CD4-positive, alpha-beta T cell (primary cell): ENCODE results near the gene KLHL24. TPM values are rescaled to one million over a fixed set of nuclear protein-coding genes. Genes with fewer than 3 reads are reported as not detected.
A peak's percentile ranks its signal among the peaks of the same experiment; 100 is the strongest.

Experiments
- ATAC-seq: fragments of 200-7000 bp; cut with Tn5 transposase; one replicate; pipeline ENCODE4 v1.10.0; 2022; ENCODE audit warnings: mild to moderate bottlenecking; ENCODE audit not compliant: poor library complexity
- CTCF ChIA-PET: fragments of 350-600 bp; sonication (Branson Sonifier 250); formaldehyde crosslinking; loops from one replicate; lab custom pipeline; 2021; ENCODE audit warnings: antibody characterized with exemption, inconsistent platforms; lab: Charles Lee
- POLR2A ChIA-PET: fragments of 350-600 bp; sonication (Branson Sonifier 250); formaldehyde crosslinking; loops from one replicate; lab custom pipeline; 2021; ENCODE audit warnings: antibody characterized with exemption, inconsistent platforms; lab: Charles Lee
- DNase-seq, 14 experiments: peaks; one replicate each; pipeline ENCODE4 v3.0.0-alpha.2; 2013 to 2020; ENCODE audit warnings: mixed read lengths in 2 of 14
- H3K27ac ChIP-seq, 2 donors: one replicate each; pipeline versions ENCODE4 v1.5.1 to v1.7.0; 2013; ENCODE audit warnings: low read length in 2 of 2, low read depth in 1 of 2, mild to moderate bottlenecking in 1 of 2
- H3K27me3 ChIP-seq, 2 experiments: 1 replicate in 1 of 2; 2 replicates in 1 of 2; pipeline versions ENCODE4 v1.6.1 to v1.7.0; 2013; ENCODE audit warnings: low read length in 2 of 2, control low read depth in 1 of 2, mild to moderate bottlenecking in 1 of 2, moderate library complexity in 1 of 2; ENCODE audit not compliant: insufficient read depth in 2 of 2, control insufficient read depth in 1 of 2
- H3K36me3 ChIP-seq: one replicate; pipeline ENCODE4 v1.6.1; 2013; ENCODE audit warnings: low read length, control low read depth; ENCODE audit not compliant: insufficient read depth
- H3K4me1 ChIP-seq: one replicate; pipeline ENCODE4 v1.6.1; 2013; ENCODE audit warnings: low read length, control low read depth; ENCODE audit not compliant: insufficient read depth
- H3K4me3 ChIP-seq: one replicate; pipeline ENCODE4 v1.5.1; 2013; ENCODE audit warnings: mild to moderate bottlenecking, low read length, moderate library complexity
- H3K9me3 ChIP-seq, 2 experiments: 1 replicate in 1 of 2; 2 replicates in 1 of 2; pipeline versions ENCODE4 v1.6.1 to v1.7.0; 2013; ENCODE audit warnings: low read length in 2 of 2, mild to moderate bottlenecking in 2 of 2, control low read depth in 1 of 2, moderate library complexity in 1 of 2; ENCODE audit not compliant: control insufficient read depth in 1 of 2, insufficient read depth in 1 of 2
- H3K27ac Mint-ChIP-seq: one replicate; pipeline ENCODE4 v1.8.0; 2020; ENCODE audit warnings: mixed read lengths
- H3K27me3 Mint-ChIP-seq: one replicate; pipeline ENCODE4 v1.8.0; 2021; ENCODE audit warnings: mixed read lengths
- H3K36me3 Mint-ChIP-seq: one replicate; pipeline ENCODE4 v1.8.0; 2021; ENCODE audit warnings: low read depth, mixed read lengths
- H3K4me1 Mint-ChIP-seq: one replicate; pipeline ENCODE4 v1.8.0; 2021; ENCODE audit warnings: low read depth, mixed read lengths
- H3K4me3 Mint-ChIP-seq: one replicate; pipeline ENCODE4 v1.8.0; 2020; ENCODE audit warnings: mild to moderate bottlenecking, mixed read lengths
- H3K9me3 Mint-ChIP-seq: one replicate; pipeline ENCODE4 v1.8.0; 2020; ENCODE audit warnings: mixed read lengths
- intact Hi-C, 2 experiments: fragments of 100-400 bp; cut with DNase I in 1 of 2; cut with micrococcal nuclease in 1 of 2; formaldehyde crosslinking; loops; one replicate each; pipeline versions ENCODE4 v1.15.1 to v1.9.0; 2023 to 2025; cut with DNase I, micrococcal nuclease
- total RNA-seq, 174 experiments: library from RNA in 2 of 174; stranded (reverse) in 2 of 174; gene quantifications; one replicate each; pipeline ENCODE4 v1.2.3 and lab custom pipeline; 2021 to 2026
- TF ChIP-seq, protein P1 (sequence below): fragments of 200-600 bp; IDR thresholded peaks from one replicate; pipeline ENCODE4 v1.8.0; 2022; ENCODE audit warnings: antibody characterized with exemption, mild to moderate bottlenecking

The KLHL24 gene
- total RNA-seq, 2 experiments from 2014 or later, result 190 to 191 TPM

DNA sequence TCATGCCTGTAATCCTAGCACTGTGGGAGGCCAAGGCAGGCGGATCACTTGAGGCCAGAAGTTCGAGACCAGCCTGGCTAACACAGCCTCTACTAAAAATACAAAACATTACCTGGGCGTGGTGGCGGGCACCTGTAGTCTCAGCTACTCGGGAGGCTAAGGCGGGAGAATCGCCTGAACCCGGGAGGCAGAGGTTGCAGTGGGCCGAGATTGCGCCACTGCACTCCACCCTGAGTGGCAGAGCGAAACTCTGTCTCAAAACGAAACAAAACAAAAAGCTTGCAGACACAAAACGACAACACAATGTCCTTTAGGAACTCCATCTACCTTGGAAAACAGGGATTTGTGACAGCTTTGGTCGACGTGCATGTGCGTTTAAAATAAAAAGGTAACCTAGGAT lies 716 bp upstream of the KLHL24 start:
- no peaks in the 10 kb centered on the region for H3K9me3 ChIP-seq
- peak overlapping the region in 1 of 2 donors; percentile 93 for H3K27ac ChIP-seq
- H3K4me1 Mint-ChIP-seq, result peaks cover 35% of the 10 kb centered on the region
- H3K27me3 ChIP-seq, result no peaks in the 10 kb centered on the region
- peak overlapping the region; percentile 98 for H3K27ac Mint-ChIP-seq
- H3K27me3 Mint-ChIP-seq, result no peaks in the 10 kb centered on the region
- H3K4me3 ChIP-seq, result peak overlapping the region; percentile 96
- intact Hi-C loops, result loop anchor here in 1 of 2 experiments (1.0 to 10.0 kb wide), 6 partner anchors 63 to 840 kb away; partner anchors contain the start of genes ABCF3, ATP11B, PARL and YEATS2
- ChIA-PET POLR2A (interaction anchor here (0.7 to 3.3 kb wide), 10 partner anchors 11 to 841 kb away, joined by 3 to 104 read pairs (median 22); partner anchors contain the start of genes KLHL6, MCF2L2 and YEATS2), CTCF (interaction anchor here (1.3 kb wide), 1 partner anchor 119 kb away, joined by 3 read pairs; no protein-coding TSS in a partner anchor)
- H3K4me3 Mint-ChIP-seq, result peak overlapping the region; percentile 100
- ATAC-seq (no peak), DNase-seq (peak in 1 of 14 experiments; percentile 21)
- peaks cover 24% of the 10 kb centered on the region for H3K4me1 ChIP-seq
- H3K9me3 Mint-ChIP-seq, result no peaks in the 10 kb centered on the region
- TF ChIP-seq, protein P1, sequence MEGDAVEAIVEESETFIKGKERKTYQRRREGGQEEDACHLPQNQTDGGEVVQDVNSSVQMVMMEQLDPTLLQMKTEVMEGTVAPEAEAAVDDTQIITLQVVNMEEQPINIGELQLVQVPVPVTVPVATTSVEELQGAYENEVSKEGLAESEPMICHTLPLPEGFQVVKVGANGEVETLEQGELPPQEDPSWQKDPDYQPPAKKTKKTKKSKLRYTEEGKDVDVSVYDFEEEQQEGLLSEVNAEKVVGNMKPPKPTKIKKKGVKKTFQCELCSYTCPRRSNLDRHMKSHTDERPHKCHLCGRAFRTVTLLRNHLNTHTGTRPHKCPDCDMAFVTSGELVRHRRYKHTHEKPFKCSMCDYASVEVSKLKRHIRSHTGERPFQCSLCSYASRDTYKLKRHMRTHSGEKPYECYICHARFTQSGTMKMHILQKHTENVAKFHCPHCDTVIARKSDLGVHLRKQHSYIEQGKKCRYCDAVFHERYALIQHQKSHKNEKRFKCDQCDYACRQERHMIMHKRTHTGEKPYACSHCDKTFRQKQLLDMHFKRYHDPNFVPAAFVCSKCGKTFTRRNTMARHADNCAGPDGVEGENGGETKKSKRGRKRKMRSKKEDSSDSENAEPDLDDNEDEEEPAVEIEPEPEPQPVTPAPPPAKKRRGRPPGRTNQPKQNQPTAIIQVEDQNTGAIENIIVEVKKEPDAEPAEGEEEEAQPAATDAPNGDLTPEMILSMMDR, result no peak
- no peaks in the 10 kb centered on the region for H3K36me3 ChIP-seq
- peaks cover 5% of the 10 kb centered on the region for H3K36me3 Mint-ChIP-seq

DNA sequence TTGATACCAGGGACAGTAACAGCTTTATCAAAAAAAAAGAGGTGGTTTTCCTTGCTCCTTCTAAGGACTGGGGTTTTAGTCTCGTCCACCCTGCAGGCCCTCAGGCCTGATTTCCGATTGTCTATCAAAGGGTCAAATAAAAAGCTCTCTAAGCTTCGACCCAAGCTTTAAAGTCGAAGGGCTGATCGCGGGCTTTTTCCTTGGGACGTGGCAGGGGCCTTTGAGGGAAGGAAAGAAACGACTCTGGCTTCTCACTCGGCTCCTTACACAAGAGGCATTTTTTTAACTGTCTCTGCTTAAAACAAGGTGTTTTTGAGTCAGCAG lies 354 bp upstream of the KLHL24 start:
- CTCF ChIA-PET, result interaction anchor here (1.0 to 1.3 kb wide), 2 partner anchors 42 to 119 kb away, joined by 3 to 4 read pairs; no protein-coding TSS in a partner anchor
- no peaks in the 10 kb centered on the region for H3K9me3 Mint-ChIP-seq
- ATAC-seq (no peak), DNase-seq (peak in 1 of 14 experiments; percentile 4)
- intact Hi-C loops, result loop anchor here in 1 of 2 experiments (1.0 to 10.0 kb wide), 6 partner anchors 62 to 840 kb away; partner anchors contain the start of genes ABCF3, ATP11B, PARL and YEATS2
- H3K4me3 Mint-ChIP-seq, result peak overlapping the region; percentile 100
- no peaks in the 10 kb centered on the region for H3K27me3 ChIP-seq
- H3K4me1 Mint-ChIP-seq, result peaks cover 38% of the 10 kb centered on the region
- POLR2A ChIA-PET, result interaction anchor here (0.6 to 3.3 kb wide), 21 partner anchors 11 to 1951 kb away, joined by 3 to 104 read pairs (median 6); partner anchors contain the start of genes KLHL6, MCF2L2 and YEATS2
- H3K27ac Mint-ChIP-seq, result peak overlapping the region; percentile 98
- H3K27me3 Mint-ChIP-seq, result no peaks in the 10 kb centered on the region
- H3K4me1 ChIP-seq, result peaks cover 26% of the 10 kb centered on the region
- TF ChIP-seq, protein P1, result no peak
- no peaks in the 10 kb centered on the region for H3K9me3 ChIP-seq
- peak overlapping the region; percentile 96 for H3K4me3 ChIP-seq
- H3K36me3 Mint-ChIP-seq, result peaks cover 7% of the 10 kb centered on the region
- no peaks in the 10 kb centered on the region for H3K36me3 ChIP-seq
- peak overlapping the region; percentile 93 to 99 for H3K27ac ChIP-seq

DNA sequence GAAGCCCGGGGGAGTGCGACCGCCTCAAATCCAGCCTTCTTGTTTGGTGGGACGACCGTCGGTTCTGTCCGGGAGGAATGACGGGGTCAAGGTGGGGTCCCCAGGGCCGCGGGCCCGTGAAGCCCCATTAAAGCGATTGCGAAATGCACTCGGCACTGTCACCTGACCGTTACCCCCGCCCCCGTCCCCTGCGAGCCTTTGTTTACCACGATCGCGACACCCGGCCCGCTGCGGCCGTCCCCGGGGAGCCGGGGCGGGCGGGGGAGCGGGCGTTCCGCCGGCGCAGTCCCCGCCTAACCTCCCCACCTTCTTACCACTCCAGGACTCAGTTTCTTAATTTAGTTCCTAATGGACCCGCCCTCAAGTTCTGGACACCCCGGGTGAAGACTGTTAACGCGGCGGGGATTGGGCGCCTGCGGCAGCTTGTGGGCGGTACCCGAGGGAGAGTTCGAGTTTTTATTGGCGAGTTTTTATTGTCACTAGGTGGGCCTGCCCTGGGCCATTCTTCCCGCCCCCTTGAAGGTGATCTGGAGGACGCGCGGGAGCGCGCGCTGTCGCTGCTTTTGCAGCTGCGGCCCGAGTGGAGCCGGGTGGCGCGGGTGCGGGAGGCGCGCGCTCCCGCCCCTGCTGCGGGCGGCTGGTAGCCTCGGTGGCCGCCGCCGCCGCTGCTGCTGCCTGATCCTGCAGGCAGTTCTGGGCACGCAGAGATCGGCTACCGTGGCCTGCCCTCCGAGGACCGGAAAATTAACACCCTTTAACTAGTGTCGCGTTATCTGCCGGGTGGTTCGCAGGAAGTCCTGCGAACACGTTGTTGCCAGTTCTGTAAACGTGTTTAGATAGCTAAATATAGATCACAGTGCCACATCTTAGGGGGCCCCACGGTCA lies 1.0 kb downstream of the KLHL24 start:
- Histone ChIP-seq H3K4me3 (peak overlapping the region; percentile 96), H3K9me3 (no peaks in the 10 kb centered on the region), H3K4me1 (peaks cover 29% of the 10 kb centered on the region), H3K36me3 (no peaks in the 10 kb centered on the region), H3K27me3 (no peaks in the 10 kb centered on the region), H3K27ac (peak overlapping the region; percentile 93 to 99)
- peaks cover 44% of the 10 kb centered on the region for H3K4me1 Mint-ChIP-seq
- H3K27me3 Mint-ChIP-seq, result no peaks in the 10 kb centered on the region
- peaks cover 9% of the 10 kb centered on the region for H3K36me3 Mint-ChIP-seq
- ATAC-seq (peak; percentile 76), DNase-seq (peak; percentile 75 to 97 (median 88))
- ChIA-PET CTCF (interaction anchor here (0.7 to 1.4 kb wide), 4 partner anchors 10 to 248 kb away, joined by 3 to 5 read pairs (median 4); partner anchors contain the start of gene PARL), POLR2A (interaction anchor here (0.6 to 3.3 kb wide), 34 partner anchors 9 to 1949 kb away, joined by 3 to 104 read pairs (median 4); partner anchors contain the start of genes KLHL6, MCCC1, MCF2L2 and VPS8)
- peak overlapping the region; percentile 98 for H3K27ac Mint-ChIP-seq
- TF ChIP-seq, protein P1, result no peak
- intact Hi-C loops, result loop anchor here (1.0 to 10.0 kb wide), 9 partner anchors 60 to 842 kb away; partner anchors contain the start of genes ABCF3 (in 1 of the 2), ATP11B (in 1 of the 2), KLHL6 (in 1 of the 2) and PARL (in 1 of the 2)
- H3K9me3 Mint-ChIP-seq, result no peaks in the 10 kb centered on the region
- H3K4me3 Mint-ChIP-seq, result peak overlapping the region; percentile 100
